Measurements from ENCODE around the gene MGRN1.

Gene MGRN1

GRCh38 chr16:4593086-4593485 is 31.5 kb upstream of the MGRN1 start:
- Histone ChIP-seq H3K9ac (ENCODE audit: low read depth, low read length) (no peak overlapping the region), H3K27ac (ENCODE audit: low read length) (no peak overlapping the region), H3K4me3 (ENCODE audit: low read length) (no peak overlapping the region), H3K27me3 (ENCODE audit: insufficient read depth, low read length) (no peaks in the 10 kb centered on the region), H3K9me3 (ENCODE audit: insufficient read depth, low read depth, low read length) (peaks cover 4% of the 10 kb centered on the region; the same call in 1 of the 2 replicates), H3K4me1 (ENCODE audit: insufficient read depth, low read length) (peaks cover 7% of the 10 kb centered on the region; the same call in 1 of the 2 replicates), H3K36me3 (ENCODE audit: insufficient read depth, low read depth, low read length) (no peaks in the 10 kb centered on the region)

- Histone ChIP-seq H3K36me3 (ENCODE audit: insufficient read depth, low read depth, low read length) (no peaks in the 10 kb centered on the region), H3K27ac (ENCODE audit: low read length) (no peak overlapping the region), H3K4me3 (ENCODE audit: low read length) (no peak overlapping the region), H3K9me3 (ENCODE audit: insufficient read depth, low read depth, low read length) (no peaks in the 10 kb centered on the region), H3K27me3 (ENCODE audit: insufficient read depth, low read length) (no peaks in the 10 kb centered on the region), H3K4me1 (ENCODE audit: insufficient read depth, low read length) (peaks cover 7% of the 10 kb centered on the region; the same call in 1 of the 2 replicates), H3K9ac (ENCODE audit: low read depth, low read length) (no peak overlapping the region)
These were observed 29.9 kb upstream of the MGRN1 start for GRCh38 chr16:4594433-4595410.

GRCh38 chr16:4597174-4597573 is 27.5 kb upstream of the MGRN1 start:
- no peak overlapping the region for H3K9ac ChIP-seq (ENCODE audit: low read depth, low read length)

GRCh38 chr16:4599037-4599436 is 25.6 kb upstream of the MGRN1 start:
- Histone ChIP-seq H3K9me3 (ENCODE audit: insufficient read depth, low read depth, low read length) (no peaks in the 10 kb centered on the region), H3K4me3 (ENCODE audit: low read length) (no peak overlapping the region), H3K27ac (ENCODE audit: low read length) (no peak overlapping the region), H3K27me3 (ENCODE audit: insufficient read depth, low read length) (no peaks in the 10 kb centered on the region), H3K36me3 (ENCODE audit: insufficient read depth, low read depth, low read length) (no peaks in the 10 kb centered on the region), H3K4me1 (ENCODE audit: insufficient read depth, low read length) (no peaks in the 10 kb centered on the region), H3K9ac (ENCODE audit: low read depth, low read length) (no peak overlapping the region)

More at GRCh38 chr16:4597174-4597573, 27.5 kb upstream of the MGRN1 start:
- H3K27ac ChIP-seq (ENCODE audit: low read length), result no peak overlapping the region
- no peak overlapping the region for H3K4me3 ChIP-seq (ENCODE audit: low read length)
- no peaks in the 10 kb centered on the region for H3K27me3 ChIP-seq (ENCODE audit: insufficient read depth, low read length)
- H3K9me3 ChIP-seq (ENCODE audit: insufficient read depth, low read depth, low read length), result no peaks in the 10 kb centered on the region
- peaks cover 7% of the 10 kb centered on the region; the same call in 1 of the 2 replicates for H3K4me1 ChIP-seq (ENCODE audit: insufficient read depth, low read length)
- H3K36me3 ChIP-seq (ENCODE audit: insufficient read depth, low read depth, low read length), result no peaks in the 10 kb centered on the region

GRCh38 chr16:4599545-4599944 is 25.1 kb upstream of the MGRN1 start:
- no peaks in the 10 kb centered on the region for H3K27me3 ChIP-seq (ENCODE audit: insufficient read depth, low read length)
- H3K4me1 ChIP-seq (ENCODE audit: insufficient read depth, low read length), result no peaks in the 10 kb centered on the region
- no peak overlapping the region for H3K9ac ChIP-seq (ENCODE audit: low read depth, low read length)
- no peak overlapping the region for H3K27ac ChIP-seq (ENCODE audit: low read length)
- H3K4me3 ChIP-seq (ENCODE audit: low read length), result no peak overlapping the region
- H3K9me3 ChIP-seq (ENCODE audit: insufficient read depth, low read depth, low read length), result no peaks in the 10 kb centered on the region
- H3K36me3 ChIP-seq (ENCODE audit: insufficient read depth, low read depth, low read length), result no peaks in the 10 kb centered on the region

GRCh38 chr16:4601036-4601863 is 23.4 kb upstream of the MGRN1 start:
- Histone ChIP-seq H3K4me1 (ENCODE audit: insufficient read depth, low read length) (no peaks in the 10 kb centered on the region), H3K36me3 (ENCODE audit: insufficient read depth, low read depth, low read length) (no peaks in the 10 kb centered on the region), H3K27ac (ENCODE audit: low read length) (no peak overlapping the region), H3K27me3 (ENCODE audit: insufficient read depth, low read length) (no peaks in the 10 kb centered on the region), H3K9me3 (ENCODE audit: insufficient read depth, low read depth, low read length) (no peaks in the 10 kb centered on the region), H3K9ac (ENCODE audit: low read depth, low read length) (no peak overlapping the region), H3K4me3 (ENCODE audit: low read length) (no peak overlapping the region)

- Histone ChIP-seq H3K9me3 (ENCODE audit: insufficient read depth, low read depth, low read length) (no peaks in the 10 kb centered on the region), H3K4me1 (ENCODE audit: insufficient read depth, low read length) (no peaks in the 10 kb centered on the region), H3K27me3 (ENCODE audit: insufficient read depth, low read length) (no peaks in the 10 kb centered on the region), H3K36me3 (ENCODE audit: insufficient read depth, low read depth, low read length) (no peaks in the 10 kb centered on the region), H3K27ac (ENCODE audit: low read length) (no peak overlapping the region), H3K9ac (ENCODE audit: low read depth, low read length) (no peak overlapping the region), H3K4me3 (ENCODE audit: low read length) (no peak overlapping the region)
These were observed 22.8 kb upstream of the MGRN1 start for GRCh38 chr16:4601864-4602186.

- H3K4me3 ChIP-seq (ENCODE audit: low read length), result no peak overlapping the region
- no peak overlapping the region for H3K27ac ChIP-seq (ENCODE audit: low read length)
- H3K27me3 ChIP-seq (ENCODE audit: insufficient read depth, low read length), result no peaks in the 10 kb centered on the region
- H3K9me3 ChIP-seq (ENCODE audit: insufficient read depth, low read depth, low read length), result no peaks in the 10 kb centered on the region
- no peaks in the 10 kb centered on the region for H3K4me1 ChIP-seq (ENCODE audit: insufficient read depth, low read length)
- no peak overlapping the region for H3K9ac ChIP-seq (ENCODE audit: low read depth, low read length)
- H3K36me3 ChIP-seq (ENCODE audit: insufficient read depth, low read depth, low read length), result 0 out of 2 replicates have a peak, but pooled peaks cover 4% of the 10 kb centered on the region
These were observed 22.3 kb upstream of the MGRN1 start for GRCh38 chr16:4602331-4602730.

- Histone ChIP-seq H3K27me3 (ENCODE audit: insufficient read depth, low read length) (no peaks in the 10 kb centered on the region), H3K9ac (ENCODE audit: low read depth, low read length) (no peak overlapping the region), H3K9me3 (ENCODE audit: insufficient read depth, low read depth, low read length) (no peaks in the 10 kb centered on the region), H3K27ac (ENCODE audit: low read length) (no peak overlapping the region), H3K4me3 (ENCODE audit: low read length) (no peak overlapping the region), H3K36me3 (ENCODE audit: insufficient read depth, low read depth, low read length) (peaks cover 18% of the 10 kb centered on the region; the same call in 1 of the 2 replicates), H3K4me1 (ENCODE audit: insufficient read depth, low read length) (no peaks in the 10 kb centered on the region)
These were observed 20.9 kb upstream of the MGRN1 start for GRCh38 chr16:4603624-4604170.

- no peaks in the 10 kb centered on the region for H3K27me3 ChIP-seq (ENCODE audit: insufficient read depth, low read length)
- peaks cover 23% of the 10 kb centered on the region; the same call in 1 of the 2 replicates for H3K36me3 ChIP-seq (ENCODE audit: insufficient read depth, low read depth, low read length)
- no peak overlapping the region for H3K9ac ChIP-seq (ENCODE audit: low read depth, low read length)
- H3K4me3 ChIP-seq (ENCODE audit: low read length), result no peak overlapping the region
- no peaks in the 10 kb centered on the region for H3K9me3 ChIP-seq (ENCODE audit: insufficient read depth, low read depth, low read length)
- H3K4me1 ChIP-seq (ENCODE audit: insufficient read depth, low read length), result no peaks in the 10 kb centered on the region
- no peak overlapping the region for H3K27ac ChIP-seq (ENCODE audit: low read length)
These were observed 20.2 kb upstream of the MGRN1 start for GRCh38 chr16:4604401-4604800.

GRCh38 chr16:4606354-4606753 is 18.3 kb upstream of the MGRN1 start:
- Histone ChIP-seq H3K9me3 (ENCODE audit: insufficient read depth, low read depth, low read length) (no peaks in the 10 kb centered on the region), H3K36me3 (ENCODE audit: insufficient read depth, low read depth, low read length) (peaks cover 28% of the 10 kb centered on the region; the same call in 1 of the 2 replicates), H3K27ac (ENCODE audit: low read length) (no peak overlapping the region), H3K4me1 (ENCODE audit: insufficient read depth, low read length) (no peaks in the 10 kb centered on the region), H3K27me3 (ENCODE audit: insufficient read depth, low read length) (no peaks in the 10 kb centered on the region), H3K9ac (ENCODE audit: low read depth, low read length) (no peak overlapping the region), H3K4me3 (ENCODE audit: low read length) (no peak overlapping the region)
